Transverse colon (tissue), 4 donors: ENCODE results near the gene TAF5. TPM values are rescaled to one million over a fixed set of nuclear protein-coding genes. Genes with fewer than 3 reads are reported as not detected.

ENCODE experiments used
- DNase-seq: peaks from one replicate; pipeline ENCODE4 v3.0.0-alpha.2; 2019
- H3K27ac ChIP-seq, 4 donors: fragments of 200-600 bp; sonication (generic); 2 replicates each; pipeline ENCODE4 v1.5.1; 2016 to 2018; ENCODE audit warnings: inconsistent platforms in 4 of 4
- H3K27me3 ChIP-seq: fragments of 200-600 bp; sonication (generic); 2 replicates; pipeline ENCODE4 v1.5.1; 2017; ENCODE audit warnings: inconsistent platforms
- H3K36me3 ChIP-seq, 4 donors: fragments of 200-600 bp; sonication (generic); 2 replicates each; pipeline ENCODE4 v1.5.1; 2017 to 2019; ENCODE audit warnings: inconsistent platforms in 4 of 4
- H3K4me1 ChIP-seq, 4 donors: fragments of 200-600 bp; sonication (generic); 2 replicates each; pipeline ENCODE4 v1.5.1; 2017 to 2020; ENCODE audit warnings: inconsistent platforms in 4 of 4
- H3K4me3 ChIP-seq, 4 donors: fragments of 200-600 bp; sonication (generic); 1 replicate in 1 of 4; 2 replicates in 3 of 4; pipeline versions ENCODE4 v1.5.1 to v1.6.1; 2017 to 2019; ENCODE audit warnings: inconsistent platforms in 4 of 4
- H3K9me3 ChIP-seq, 2 donors: fragments of 200-600 bp; sonication (generic); 2 replicates each; pipeline ENCODE4 v1.5.1; 2017 to 2019; ENCODE audit warnings: inconsistent platforms in 2 of 2
- EP300 ChIP-seq: sonication (generic); formaldehyde crosslinking; IDR thresholded peaks from one replicate; pipeline ENCODE4 v1.6.1; 2017; ENCODE audit warnings: antibody characterized with exemption, low read depth
- POLR2A ChIP-seq: fragments of 450-650 bp; IDR thresholded peaks from one replicate; pipeline ENCODE4 v1.6.1; 2016; ENCODE audit warnings: antibody characterized with exemption, mild to moderate bottlenecking, moderate library complexity
- POLR2AphosphoS5 ChIP-seq, 3 donors: sonication (generic); formaldehyde crosslinking; IDR thresholded peaks; one replicate each; pipeline ENCODE4 v1.6.1; 2016; ENCODE audit warnings: antibody characterized with exemption in 3 of 3
- WGBS, 2 donors: methylation state at CpG; one replicate each; pipeline ENCODE4 v1.1.5; 2018; ENCODE audit warnings: low coverage in 1 of 2; 5-methylcytosine and 5-hydroxymethylcytosine counted together
- in situ Hi-C, 4 donors: fragments of 200-750 bp; cut with MboI; loops; one replicate each; pipeline versions ENCODE4 v1.15.0 to v1.15.1; 2017; ENCODE audit warnings: low sequenced_read_pairs in 3 of 4, low pct_ligation_motif_present in 1 of 4, low pct_unique_long_range_greater_than_20kb in 1 of 4
- intact Hi-C: fragments of 100-400 bp; cut with DNase I; formaldehyde crosslinking; loops from one replicate; pipeline ENCODE4 v1.15.1; 2023; ENCODE audit warnings: low total_unique reads
- total RNA-seq, 4 donors: library from RNA; depleted of rRNA; stranded (reverse); fragments of >200 nt; gene quantifications; one replicate each; pipeline ENCODE4 v1.1.0, GENCODE V29; 2016
- TF ChIP-seq, protein P1 (sequence below), 5 experiments: fragments of 200-600 bp in 3 of 5; fragments of 450-650 bp in 2 of 5; sonication (generic) in 3 of 5; IDR thresholded peaks; 1 replicate in 2 of 5; 2 replicates in 3 of 5; pipeline ENCODE4 v1.5.1; 2016 to 2017; ENCODE audit warnings: antibody characterized with exemption in 5 of 5, inconsistent platforms in 3 of 5, mild to moderate bottlenecking in 2 of 5, moderate library complexity in 1 of 5

Gene TAF5
- total RNA-seq, 4 donors from 2014 or later = 1.00 to 22.8 (median 5.9) TPM

GRCh38 chr10:103417601-103418000 lies 49.8 kb downstream of the TAF5 start:
- H3K27me3 ChIP-seq = no peaks in the 10 kb centered on the region
- H3K27ac ChIP-seq = no peak overlapping the region
- peaks cover 0 to 52% (median 28%) of the 10 kb centered on the region in 4 donors for H3K36me3 ChIP-seq
- in situ Hi-C loops (loop anchor here in 2 of 4 donors (5.0 to 25.0 kb wide), 3 partner anchors 67 to 270 kb away; no protein-coding TSS in a partner anchor), intact Hi-C loops (loop anchor here (2.0 kb wide), 1 partner anchor 63 kb away; no protein-coding TSS in a partner anchor)
- no peak for DNase-seq
- TF ChIP-seq POLR2A (no peak), EP300 (no peak), POLR2AphosphoS5 (IDR thresholded peaks at IDR 0.05) (no peak)
- WGBS, 2 donors = 90 to 96% methylated on average over 4 to 5 of the region's 5 CpGs
- no peak overlapping the region for H3K4me3 ChIP-seq
- no peaks in the 10 kb centered on the region for H3K4me1 ChIP-seq
- H3K9me3 ChIP-seq = no peaks in the 10 kb centered on the region

DNA sequence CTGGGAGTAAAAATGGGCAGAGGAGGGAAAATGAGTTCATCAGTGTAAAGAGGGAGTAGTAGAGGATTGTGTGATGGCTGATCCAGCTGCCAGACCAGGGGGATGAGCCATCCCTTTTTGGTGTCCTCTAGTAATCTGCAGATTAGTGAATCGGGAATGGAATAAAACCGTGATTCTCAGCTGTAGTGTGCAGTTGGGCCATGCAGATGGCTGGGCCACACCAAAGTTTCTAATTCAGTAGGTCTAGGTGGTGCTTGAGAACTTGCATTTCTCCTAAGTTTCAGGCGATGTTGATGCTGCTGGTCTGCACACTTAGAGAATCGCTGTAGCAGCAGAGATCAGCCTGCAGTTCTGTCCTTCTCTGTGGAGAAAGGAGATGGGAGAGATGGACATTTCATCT lies 51.3 kb downstream of the TAF5 start:
- Histone ChIP-seq H3K9me3 (no peaks in the 10 kb centered on the region), H3K4me3 (no peak overlapping the region), H3K36me3 (peaks cover 0 to 47% (median 26%) of the 10 kb centered on the region in 4 donors), H3K4me1 (no peaks in the 10 kb centered on the region), H3K27me3 (no peaks in the 10 kb centered on the region), H3K27ac (no peak overlapping the region)
- TF ChIP-seq POLR2A (no peak), POLR2AphosphoS5 (IDR thresholded peaks at IDR 0.05) (no peak)
- TF ChIP-seq, protein P1, sequence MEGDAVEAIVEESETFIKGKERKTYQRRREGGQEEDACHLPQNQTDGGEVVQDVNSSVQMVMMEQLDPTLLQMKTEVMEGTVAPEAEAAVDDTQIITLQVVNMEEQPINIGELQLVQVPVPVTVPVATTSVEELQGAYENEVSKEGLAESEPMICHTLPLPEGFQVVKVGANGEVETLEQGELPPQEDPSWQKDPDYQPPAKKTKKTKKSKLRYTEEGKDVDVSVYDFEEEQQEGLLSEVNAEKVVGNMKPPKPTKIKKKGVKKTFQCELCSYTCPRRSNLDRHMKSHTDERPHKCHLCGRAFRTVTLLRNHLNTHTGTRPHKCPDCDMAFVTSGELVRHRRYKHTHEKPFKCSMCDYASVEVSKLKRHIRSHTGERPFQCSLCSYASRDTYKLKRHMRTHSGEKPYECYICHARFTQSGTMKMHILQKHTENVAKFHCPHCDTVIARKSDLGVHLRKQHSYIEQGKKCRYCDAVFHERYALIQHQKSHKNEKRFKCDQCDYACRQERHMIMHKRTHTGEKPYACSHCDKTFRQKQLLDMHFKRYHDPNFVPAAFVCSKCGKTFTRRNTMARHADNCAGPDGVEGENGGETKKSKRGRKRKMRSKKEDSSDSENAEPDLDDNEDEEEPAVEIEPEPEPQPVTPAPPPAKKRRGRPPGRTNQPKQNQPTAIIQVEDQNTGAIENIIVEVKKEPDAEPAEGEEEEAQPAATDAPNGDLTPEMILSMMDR (IDR thresholded peaks at IDR 0.05) = no peak
- 93% methylated on average over 2 to 4 of the region's 4 CpGs for WGBS, 2 donors
- intact Hi-C loops (no loop called here), in situ Hi-C loops (loop anchor here in 2 of 4 donors (5.0 to 25.0 kb wide), 3 partner anchors 66 to 268 kb away; no protein-coding TSS in a partner anchor)
- no peak for DNase-seq

DNA sequence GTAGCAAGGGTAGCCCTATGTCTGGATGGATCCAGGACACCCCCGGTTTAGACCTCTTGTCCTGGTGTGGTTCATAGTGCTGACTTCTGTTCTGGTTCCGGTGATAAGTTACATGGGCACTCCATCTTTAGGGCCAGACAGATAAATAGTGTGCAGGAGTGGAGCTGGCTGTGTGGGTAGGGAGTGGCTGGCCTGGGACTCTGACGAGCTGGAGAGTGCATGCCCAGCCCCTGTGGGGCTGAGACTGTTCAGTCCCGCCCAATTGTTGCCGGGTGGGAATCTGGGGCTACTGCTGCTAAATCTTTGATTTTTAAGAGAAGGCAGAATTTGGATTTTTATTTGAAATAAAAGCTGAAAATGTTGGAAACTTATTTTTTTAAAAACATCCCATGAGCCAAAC lies 56.0 kb downstream of the TAF5 start:
- Histone ChIP-seq H3K4me3 (no peak overlapping the region), H3K27me3 (no peaks in the 10 kb centered on the region), H3K9me3 (no peaks in the 10 kb centered on the region), H3K4me1 (no peaks in the 10 kb centered on the region), H3K27ac (no peak overlapping the region), H3K36me3 (peaks cover 0 to 44% (median 15%) of the 10 kb centered on the region in 4 donors)
- whole genome bisulfite sequencing, 2 donors = 20 to 95% methylated on average over 1 to 5 of the region's 5 CpGs
- in situ Hi-C loops (loop anchor here in 2 of 4 donors (10.0 to 25.0 kb wide), 2 partner anchors 61 to 264 kb away; no protein-coding TSS in a partner anchor), intact Hi-C loops (no loop called here)
- no peak for TF ChIP-seq EP300
- no peak for DNase-seq

GRCh38 chr10:103427866-103428265 lies 60.1 kb downstream of the TAF5 start:
- DNase-seq = no peak
- 88 to 96% methylated on average over 5 to 9 of the region's 9 CpGs for whole genome bisulfite sequencing, 2 donors
- no peak overlapping the region for H3K4me3 ChIP-seq
- H3K27me3 ChIP-seq = no peaks in the 10 kb centered on the region
- intact Hi-C loops (no loop called here), in situ Hi-C loops (loop anchor here in 1 of 4 donors (10.0 kb wide), 1 partner anchor 57 kb away; no protein-coding TSS in a partner anchor)
- no peaks in the 10 kb centered on the region for H3K4me1 ChIP-seq
- peaks cover 0 to 39% (median 18%) of the 10 kb centered on the region in 4 donors for H3K36me3 ChIP-seq
- TF ChIP-seq POLR2AphosphoS5 (IDR thresholded peaks at IDR 0.05) (no peak), EP300 (no peak), POLR2A (no peak)
- TF ChIP-seq, protein P1 (IDR thresholded peaks at IDR 0.05) = no peak
- H3K9me3 ChIP-seq = no peaks in the 10 kb centered on the region
- no peak overlapping the region for H3K27ac ChIP-seq

DNA sequence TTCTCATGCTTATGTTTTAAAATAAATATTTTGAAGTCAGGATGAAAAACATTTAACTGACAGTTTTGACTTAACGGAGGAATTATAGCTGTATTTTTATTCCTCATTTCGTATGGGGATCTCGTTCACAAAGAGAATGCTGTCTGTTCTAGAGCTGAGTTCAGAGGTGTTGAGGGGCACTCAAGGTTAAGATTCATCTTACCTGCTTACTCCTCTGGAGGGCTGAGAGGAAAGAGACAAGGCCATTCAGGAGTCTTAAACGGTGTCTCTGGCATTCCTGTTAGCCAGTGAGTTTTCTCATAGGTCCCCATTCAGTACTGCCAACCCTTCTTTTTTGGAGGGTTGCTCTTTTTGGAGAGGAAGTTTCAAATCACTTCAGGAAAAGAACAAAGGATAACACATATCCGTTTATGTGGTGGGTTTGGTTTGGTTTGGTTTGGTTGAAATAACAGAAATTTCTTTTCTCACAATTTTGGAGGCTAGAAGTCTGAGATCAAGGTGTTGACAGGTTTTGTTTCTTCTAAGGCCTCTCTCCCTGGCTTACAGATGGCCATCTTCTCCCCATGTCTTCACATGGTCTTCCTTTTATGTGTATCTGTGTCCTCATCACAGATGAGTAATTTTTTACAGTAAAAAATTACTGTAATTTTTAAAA lies 61.3 kb downstream of the TAF5 start:
- Histone ChIP-seq H3K4me1 (no peaks in the 10 kb centered on the region), H3K4me3 (no peak overlapping the region), H3K27ac (no peak overlapping the region), H3K9me3 (no peaks in the 10 kb centered on the region), H3K36me3 (peaks cover 0 to 36% (median 14%) of the 10 kb centered on the region in 4 donors), H3K27me3 (no peaks in the 10 kb centered on the region)
- in situ Hi-C loops = loop anchor here in 1 of 4 donors (10.0 kb wide), 1 partner anchor 56 kb away; no protein-coding TSS in a partner anchor
- 73 to 89% methylated on average over 4 to 5 of the region's 5 CpGs for WGBS, 2 donors
- TF ChIP-seq POLR2AphosphoS5 (IDR thresholded peaks at IDR 0.05) = no peak
- TF ChIP-seq EP300 = no peak
- DNase-seq = no peak
- intact Hi-C loops = no loop called here
